AG10803 (cell line): Measurements from ENCODE around the gene MILR1.
"Not testable (repeated sequence)": the region's sequence is repeated elsewhere in the genome, so short reads cannot be mapped to it uniquely, and the experiment has no call there.

ENCODE experiments used
- DNase-seq: peaks from one replicate; pipeline ENCODE4 v3.0.0; 2010; ENCODE audit warnings: low read depth
- H3K4me3 ChIP-seq: 2 replicates; pipeline ENCODE4 v1.5.1; 2011; ENCODE audit warnings: mild to moderate bottlenecking, low read length, control low read depth
- TF ChIP-seq, protein P1 (sequence below): conservative IDR thresholded peaks from 2 replicates; pipeline ENCODE4 v1.5.1; 2011; ENCODE audit warnings: mild to moderate bottlenecking, low read length, control low read depth, inconsistent platforms

MILR1 gene

DNA sequence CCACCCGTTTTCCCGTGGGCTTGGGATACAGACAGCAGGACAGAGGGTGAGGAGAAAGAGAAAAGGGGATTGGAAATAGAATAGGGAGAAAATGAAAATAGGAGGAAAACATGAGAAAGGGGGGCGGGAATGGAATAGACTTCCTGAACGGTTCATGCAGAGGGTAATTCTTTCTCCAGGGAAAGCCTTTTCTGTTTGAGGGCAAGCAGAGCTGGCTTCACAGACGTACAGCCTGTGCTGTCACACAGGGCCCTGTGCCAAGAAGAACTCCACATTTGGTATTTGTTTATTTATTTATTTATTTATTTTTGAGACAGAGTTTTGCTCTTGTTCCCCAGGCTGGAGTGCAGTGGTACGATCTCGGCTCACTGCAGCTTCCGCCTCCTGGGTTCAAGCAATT lies 12.0 kb downstream of the MILR1 start:
- peak; percentile 22 for DNase-seq
- TF ChIP-seq, protein P1, sequence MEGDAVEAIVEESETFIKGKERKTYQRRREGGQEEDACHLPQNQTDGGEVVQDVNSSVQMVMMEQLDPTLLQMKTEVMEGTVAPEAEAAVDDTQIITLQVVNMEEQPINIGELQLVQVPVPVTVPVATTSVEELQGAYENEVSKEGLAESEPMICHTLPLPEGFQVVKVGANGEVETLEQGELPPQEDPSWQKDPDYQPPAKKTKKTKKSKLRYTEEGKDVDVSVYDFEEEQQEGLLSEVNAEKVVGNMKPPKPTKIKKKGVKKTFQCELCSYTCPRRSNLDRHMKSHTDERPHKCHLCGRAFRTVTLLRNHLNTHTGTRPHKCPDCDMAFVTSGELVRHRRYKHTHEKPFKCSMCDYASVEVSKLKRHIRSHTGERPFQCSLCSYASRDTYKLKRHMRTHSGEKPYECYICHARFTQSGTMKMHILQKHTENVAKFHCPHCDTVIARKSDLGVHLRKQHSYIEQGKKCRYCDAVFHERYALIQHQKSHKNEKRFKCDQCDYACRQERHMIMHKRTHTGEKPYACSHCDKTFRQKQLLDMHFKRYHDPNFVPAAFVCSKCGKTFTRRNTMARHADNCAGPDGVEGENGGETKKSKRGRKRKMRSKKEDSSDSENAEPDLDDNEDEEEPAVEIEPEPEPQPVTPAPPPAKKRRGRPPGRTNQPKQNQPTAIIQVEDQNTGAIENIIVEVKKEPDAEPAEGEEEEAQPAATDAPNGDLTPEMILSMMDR: no peak

DNA sequence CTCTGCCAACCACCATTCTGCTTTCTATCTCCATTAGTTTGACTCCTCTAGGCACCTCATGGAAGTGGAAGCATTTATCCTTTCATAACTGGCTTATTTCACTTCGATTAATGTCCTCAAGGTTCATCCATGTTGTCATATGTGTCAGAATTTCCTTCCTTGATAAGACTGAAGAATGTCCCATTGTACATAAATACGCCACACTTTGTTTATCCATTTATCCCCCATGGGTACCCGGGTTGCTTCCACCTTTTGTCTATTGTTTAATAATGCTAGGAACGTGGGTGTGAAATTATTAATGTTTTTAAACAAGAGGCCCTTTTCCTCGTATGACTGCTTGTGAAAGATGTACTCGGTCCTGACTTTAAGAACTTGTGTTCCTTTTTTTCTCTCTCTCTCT lies 12.9 kb downstream of the MILR1 start:
- TF ChIP-seq, protein P1: no peak
- H3K4me3 ChIP-seq: no peak overlapping the region
- DNase-seq: no peak

More for the DNA sequence above, 12.0 kb downstream of the MILR1 start:
- H3K4me3 ChIP-seq: no peak overlapping the region

DNA sequence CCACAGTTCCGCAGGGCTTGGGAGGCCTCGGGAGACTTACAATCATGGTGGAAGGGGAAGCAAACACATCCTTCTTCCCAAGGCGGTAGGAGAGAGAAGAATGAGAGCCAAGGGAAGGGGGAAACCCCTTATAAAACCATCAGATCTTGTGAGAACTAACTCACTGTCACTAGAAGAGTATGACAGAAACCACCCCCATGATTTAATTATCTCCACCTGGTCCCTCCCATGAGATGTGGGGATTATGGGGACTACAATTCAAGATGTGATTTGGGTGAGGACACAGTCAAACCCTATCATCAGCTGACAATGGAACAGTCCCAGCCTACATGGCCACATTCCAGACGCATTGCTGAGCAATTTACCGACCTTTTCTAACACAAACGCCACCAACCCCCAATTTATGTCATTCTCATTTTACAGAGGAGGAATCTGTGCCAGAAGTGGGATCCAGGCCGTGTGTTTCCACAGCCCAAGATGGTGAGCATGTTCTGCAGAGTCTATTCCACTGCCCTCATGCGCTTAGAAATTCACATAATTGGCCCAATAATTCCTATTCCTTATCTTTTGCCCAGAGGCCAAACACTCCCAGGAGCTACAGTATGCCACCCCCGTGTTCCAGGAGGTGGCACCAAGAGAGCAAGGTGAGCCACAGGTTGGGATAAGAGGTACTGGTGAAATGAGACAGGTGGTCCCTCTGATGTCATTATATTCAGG lies 17.3 kb downstream of the MILR1 start:
- no peak overlapping the region for H3K4me3 ChIP-seq
- no peak for DNase-seq
- TF ChIP-seq, protein P1: no peak

DNA sequence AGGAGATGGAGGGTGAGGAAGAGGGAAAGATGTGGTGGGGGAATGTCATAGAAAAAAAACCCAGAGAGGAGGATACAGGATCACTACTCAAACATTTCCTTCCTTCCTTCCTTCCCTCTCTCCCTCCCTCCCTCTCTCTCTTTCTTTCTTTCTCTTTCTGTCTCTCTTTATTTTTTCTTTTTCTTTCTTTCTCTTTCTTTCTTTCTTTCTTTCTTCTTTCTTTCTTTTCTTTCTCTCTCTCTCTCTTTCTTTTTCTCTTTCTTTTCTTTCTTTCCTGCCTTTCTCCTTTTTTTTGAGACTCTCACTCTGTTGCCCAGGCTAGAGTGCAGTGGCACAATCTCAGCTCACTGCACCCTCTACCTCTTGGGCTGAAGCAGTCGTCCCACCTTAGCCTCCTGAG lies 17.9 kb downstream of the MILR1 start:
- not testable (repeated sequence) for H3K4me3 ChIP-seq

DNA sequence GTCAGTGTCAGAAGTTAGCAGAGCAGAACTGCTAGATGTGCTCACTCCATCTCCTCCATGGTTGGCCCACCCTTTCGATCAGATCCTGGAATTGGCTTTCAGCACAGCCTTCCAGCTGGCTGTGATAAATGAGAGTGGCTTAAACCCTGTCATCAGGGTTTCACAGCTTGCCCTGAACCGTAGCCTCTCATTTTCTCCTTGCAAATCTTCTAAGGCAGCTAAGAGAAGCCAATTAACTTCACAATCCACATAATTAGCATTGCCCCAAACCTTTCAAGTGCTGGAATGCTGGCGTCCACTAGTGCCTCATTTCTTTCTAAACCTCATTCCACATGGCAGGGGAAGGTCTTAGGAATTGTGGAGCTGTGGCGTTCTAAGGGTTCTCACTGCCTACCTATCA lies 21.7 kb downstream of the MILR1 start:
- DNase-seq: no peak

More for the DNA sequence above, 17.9 kb downstream of the MILR1 start:
- not testable (repeated sequence) for DNase-seq

DNA sequence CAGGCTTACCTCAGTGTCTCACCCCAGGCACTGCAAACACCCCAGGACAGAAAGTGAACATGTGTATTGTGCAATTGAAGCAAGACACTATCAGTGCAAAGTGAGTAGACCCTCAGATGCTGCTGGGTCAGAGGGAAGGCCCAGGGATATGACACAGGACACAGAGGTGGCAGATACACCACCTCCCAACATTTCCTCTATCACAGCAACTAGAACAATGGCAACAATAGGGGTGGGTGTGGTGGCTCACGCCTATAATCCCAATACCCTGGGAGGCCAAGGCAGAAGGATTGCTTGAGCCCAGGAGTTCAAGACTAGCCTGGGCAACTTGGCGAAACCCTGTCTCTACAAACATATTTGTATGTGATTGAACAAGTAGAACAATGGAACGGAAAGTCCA lies 22.5 kb downstream of the MILR1 start:
- DNase-seq: no peak
- TF ChIP-seq, protein P1: no peak
- H3K4me3 ChIP-seq: no peak overlapping the region

More for the DNA sequence above, 21.7 kb downstream of the MILR1 start:
- H3K4me3 ChIP-seq: no peak overlapping the region
- TF ChIP-seq, protein P1: no peak

DNA sequence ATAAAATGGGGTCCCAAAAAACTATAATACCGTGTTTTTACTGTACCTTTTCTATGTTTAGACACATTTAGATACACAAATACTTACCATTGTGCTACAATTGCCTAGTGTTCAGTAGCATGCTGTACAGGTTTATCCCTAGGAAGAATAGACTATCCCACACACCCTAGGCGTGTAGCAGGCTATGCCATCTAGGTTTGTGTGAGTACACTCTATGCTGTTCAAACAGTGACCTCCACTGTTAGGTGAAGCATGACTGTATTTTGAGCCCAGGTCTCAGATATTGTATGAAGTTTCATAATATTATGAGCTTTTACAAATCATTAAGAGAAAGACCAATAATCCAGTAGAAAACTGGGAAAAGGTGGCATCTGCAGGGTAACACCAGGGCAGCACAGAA lies 23.6 kb downstream of the MILR1 start:
- no peak for DNase-seq
- TF ChIP-seq, protein P1: no peak
- H3K4me3 ChIP-seq: no peak overlapping the region
